OCI-LY3 (cell line): ENCODE data around the gene SDK2.

Source experiments
- H2AFZ ChIP-seq: fragments of 200-600, 300-600 bp; shearing (Covaris generic); 2 replicates; pipeline ENCODE4 v1.6.0; 2014; ENCODE audit warnings: antibody characterized with exemption, low read depth, low read length
- H3K27ac ChIP-seq: fragments of 200-600, 300-600 bp; sonication (generic); 2 replicates; pipeline ENCODE4 v1.5.1; 2014; ENCODE audit warnings: mild to moderate bottlenecking, low read length, moderate library complexity, mixed read lengths
- H3K27me3 ChIP-seq: fragments of 200-600, 300-600 bp; sonication (generic); 2 replicates; pipeline ENCODE4 v1.6.1; 2014; ENCODE audit warnings: low read depth, low read length, mixed read lengths
- H3K36me3 ChIP-seq: fragments of 200-600, 300-600 bp; sonication (generic); replicated peaks from 2 replicates; pipeline ENCODE3; 2014; ENCODE audit warnings: low read depth, low read length, mixed read lengths
- H3K4me1 ChIP-seq: fragments of 300-600, 200-600 bp; sonication (generic); 2 replicates; pipeline ENCODE4 v1.6.1; 2014; ENCODE audit warnings: low read length, mixed read lengths
- H3K4me2 ChIP-seq: fragments of 200-600, 300-600 bp; sonication (generic); 2 replicates; pipeline ENCODE4 v1.6.1; 2014; ENCODE audit warnings: low read length, mixed read lengths
- H3K4me3 ChIP-seq: fragments of 300-600, 200-600 bp; sonication (generic); 2 replicates; pipeline ENCODE4 v1.5.1; 2014; ENCODE audit warnings: antibody characterized with exemption, mild to moderate bottlenecking, low read length, moderate library complexity
- H3K79me2 ChIP-seq: fragments of 300-600, 200-600 bp; shearing (Covaris generic); 2 replicates; pipeline ENCODE4 v1.6.1; 2014; ENCODE audit warnings: mild to moderate bottlenecking, low read length, mixed read lengths
- H3K9ac ChIP-seq: fragments of 300-600, 200-600 bp; shearing (Covaris generic); 2 replicates; pipeline ENCODE4 v1.6.0; 2014; ENCODE audit warnings: mild to moderate bottlenecking, low read length, moderate library complexity
- H3K9me3 ChIP-seq: fragments of 200-600, 300-600 bp; shearing (Covaris generic); 2 replicates; pipeline ENCODE4 v1.6.1; 2014; ENCODE audit warnings: low read length, mixed read lengths; ENCODE audit not compliant: insufficient read depth
- H4K20me1 ChIP-seq: fragments of 200-600, 300-600 bp; sonication (generic); 2 replicates; pipeline ENCODE4 v1.6.1; 2016; ENCODE audit warnings: low read length, mixed read lengths; ENCODE audit not compliant: insufficient read depth
- EZH2phosphoT487 ChIP-seq: fragments of 200-600 bp; shearing (Covaris generic); IDR thresholded peaks from 2 replicates; pipeline ENCODE4 v1.6.1; 2018; ENCODE audit warnings: antibody characterized with exemption, mixed run types, low read depth
- TF ChIP-seq, protein P1 (sequence below): fragments of 200-600, 300-600 bp; sonication (generic); IDR thresholded peaks from 2 replicates; pipeline ENCODE4 v1.5.1; 2014; ENCODE audit warnings: antibody characterized with exemption, low read length, low read depth

The SDK2 gene

DNA sequence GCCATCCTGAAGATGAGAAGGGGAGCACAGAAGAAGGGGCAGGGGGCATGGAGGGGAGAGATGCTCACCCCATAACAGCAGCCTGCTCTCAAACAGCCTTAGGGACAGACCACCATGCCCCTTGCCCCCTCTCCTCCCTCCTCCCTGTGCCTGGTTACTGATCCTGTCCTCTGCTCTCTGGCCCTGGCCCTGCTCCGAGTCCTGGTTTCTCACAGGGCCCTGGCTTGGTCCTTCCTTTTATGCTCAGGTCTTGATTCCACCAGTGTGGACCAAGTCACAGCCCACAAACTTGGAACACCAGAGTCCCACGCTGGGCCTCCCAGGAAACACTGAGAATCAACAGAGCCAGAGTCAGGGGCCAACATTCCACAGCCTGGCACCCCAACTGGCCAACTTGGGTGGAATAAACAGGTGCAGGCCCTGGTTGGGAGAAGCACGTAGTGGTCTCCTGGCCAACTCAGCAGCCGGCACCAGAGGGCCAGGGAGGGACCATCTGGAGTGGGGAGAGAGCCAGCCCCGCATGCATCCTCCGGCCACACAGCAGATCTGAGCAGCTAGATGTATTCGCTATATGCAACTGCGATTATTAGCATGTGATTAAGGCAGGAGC, 287.6 kb downstream of the SDK2 start:
- H3K36me3 ChIP-seq = no peaks in the 10 kb centered on the region
- no peaks in the 10 kb centered on the region for H3K4me1 ChIP-seq
- TF ChIP-seq, protein P1, sequence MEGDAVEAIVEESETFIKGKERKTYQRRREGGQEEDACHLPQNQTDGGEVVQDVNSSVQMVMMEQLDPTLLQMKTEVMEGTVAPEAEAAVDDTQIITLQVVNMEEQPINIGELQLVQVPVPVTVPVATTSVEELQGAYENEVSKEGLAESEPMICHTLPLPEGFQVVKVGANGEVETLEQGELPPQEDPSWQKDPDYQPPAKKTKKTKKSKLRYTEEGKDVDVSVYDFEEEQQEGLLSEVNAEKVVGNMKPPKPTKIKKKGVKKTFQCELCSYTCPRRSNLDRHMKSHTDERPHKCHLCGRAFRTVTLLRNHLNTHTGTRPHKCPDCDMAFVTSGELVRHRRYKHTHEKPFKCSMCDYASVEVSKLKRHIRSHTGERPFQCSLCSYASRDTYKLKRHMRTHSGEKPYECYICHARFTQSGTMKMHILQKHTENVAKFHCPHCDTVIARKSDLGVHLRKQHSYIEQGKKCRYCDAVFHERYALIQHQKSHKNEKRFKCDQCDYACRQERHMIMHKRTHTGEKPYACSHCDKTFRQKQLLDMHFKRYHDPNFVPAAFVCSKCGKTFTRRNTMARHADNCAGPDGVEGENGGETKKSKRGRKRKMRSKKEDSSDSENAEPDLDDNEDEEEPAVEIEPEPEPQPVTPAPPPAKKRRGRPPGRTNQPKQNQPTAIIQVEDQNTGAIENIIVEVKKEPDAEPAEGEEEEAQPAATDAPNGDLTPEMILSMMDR = no peak
- TF ChIP-seq EZH2phosphoT487 = no peak
- H3K27ac ChIP-seq = no peak overlapping the region
- no peaks in the 10 kb centered on the region for H4K20me1 ChIP-seq
- no peak overlapping the region for H3K4me2 ChIP-seq
- H3K4me3 ChIP-seq = no peak overlapping the region
- no peaks in the 10 kb centered on the region for H3K79me2 ChIP-seq
- H3K9ac ChIP-seq = no peak overlapping the region
- no peaks in the 10 kb centered on the region for H3K9me3 ChIP-seq
- no peak overlapping the region for H2AFZ ChIP-seq
- peaks cover 22% of the 10 kb centered on the region for H3K27me3 ChIP-seq

DNA sequence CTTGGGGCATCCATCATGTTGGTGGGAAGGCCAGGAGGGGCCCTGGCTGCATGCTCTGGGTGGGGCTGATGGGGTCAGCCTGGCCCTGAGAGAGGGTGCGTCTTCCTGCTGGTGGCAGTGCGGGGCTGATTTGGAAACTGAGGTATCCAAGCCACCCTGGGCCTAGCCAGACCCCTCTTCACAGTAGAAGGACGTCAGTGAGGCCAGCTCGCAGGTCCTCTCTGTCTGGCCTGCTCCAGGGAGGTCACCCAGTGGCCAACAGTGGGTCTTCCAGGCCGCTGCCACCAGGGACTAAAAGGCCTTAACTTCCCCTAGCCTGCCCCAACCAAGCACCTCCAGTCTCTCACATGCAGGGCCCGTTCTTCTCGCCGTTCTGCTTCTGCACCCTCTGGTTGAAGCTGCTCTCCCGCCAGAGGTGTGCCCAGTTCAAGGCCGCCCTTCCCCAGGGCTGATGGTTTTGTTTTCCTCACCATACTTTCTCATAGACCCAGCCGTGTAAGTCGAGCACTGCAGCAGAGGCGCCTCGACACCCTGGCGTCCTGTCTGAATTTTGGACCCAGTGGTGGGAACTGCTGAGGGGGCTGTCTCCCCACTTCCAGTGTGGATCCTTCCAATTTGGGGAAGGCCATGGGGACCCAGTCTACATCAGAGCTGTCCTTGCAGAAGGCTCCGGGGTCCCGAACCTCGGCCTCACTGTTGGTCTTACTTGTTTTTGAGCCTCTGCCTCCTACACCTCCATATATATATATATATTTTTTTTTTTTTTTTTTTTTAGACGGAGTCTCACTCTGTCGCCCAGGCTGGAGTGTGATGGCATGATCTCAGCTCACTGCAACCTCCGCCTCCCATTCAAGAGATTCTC, 289.6 kb downstream of the SDK2 start:
- H3K9me3 ChIP-seq = no peaks in the 10 kb centered on the region
- no peaks in the 10 kb centered on the region for H4K20me1 ChIP-seq
- no peak overlapping the region for H3K27ac ChIP-seq
- H2AFZ ChIP-seq = no peak overlapping the region
- H3K4me3 ChIP-seq = no peak overlapping the region
- H3K36me3 ChIP-seq = no peaks in the 10 kb centered on the region
- H3K27me3 ChIP-seq = peaks cover 14% of the 10 kb centered on the region
- no peak for TF ChIP-seq EZH2phosphoT487
- TF ChIP-seq, protein P1 = no peak
- H3K4me1 ChIP-seq = no peaks in the 10 kb centered on the region
- H3K9ac ChIP-seq = no peak overlapping the region
- H3K4me2 ChIP-seq = no peak overlapping the region
- H3K79me2 ChIP-seq = no peaks in the 10 kb centered on the region

DNA sequence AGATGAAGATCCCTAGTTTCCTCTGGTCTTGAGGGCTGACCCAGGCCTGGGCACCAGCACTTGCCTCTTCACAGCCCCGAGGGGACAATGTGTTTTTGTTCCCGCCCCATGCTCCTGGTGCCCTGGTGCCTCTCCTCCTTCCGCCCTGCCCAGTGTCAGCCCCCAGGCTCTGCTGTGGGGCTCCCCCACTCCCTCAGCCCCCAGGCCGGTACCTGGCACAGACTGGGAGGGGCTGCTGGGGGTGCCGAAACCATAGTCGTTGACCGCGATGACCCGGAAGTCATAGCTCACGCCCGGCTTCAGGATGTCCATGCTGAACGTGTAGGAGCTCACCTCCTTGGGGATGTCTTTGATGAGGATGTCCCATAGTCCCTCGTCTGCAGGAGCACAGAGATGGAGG, 292.0 kb downstream of the SDK2 start:
- Histone ChIP-seq H3K27me3 (0 out of 2 replicates have a peak, but pooled peaks cover 1% of the 10 kb centered on the region), H2AFZ (no peak overlapping the region), H3K4me1 (no peaks in the 10 kb centered on the region), H3K36me3 (no peaks in the 10 kb centered on the region), H3K9ac (no peak overlapping the region), H4K20me1 (no peaks in the 10 kb centered on the region), H3K4me3 (no peak overlapping the region), H3K79me2 (no peaks in the 10 kb centered on the region), H3K4me2 (no peak overlapping the region), H3K27ac (no peak overlapping the region), H3K9me3 (no peaks in the 10 kb centered on the region)
- TF ChIP-seq EZH2phosphoT487 = no peak
- TF ChIP-seq, protein P1 = no peak

DNA sequence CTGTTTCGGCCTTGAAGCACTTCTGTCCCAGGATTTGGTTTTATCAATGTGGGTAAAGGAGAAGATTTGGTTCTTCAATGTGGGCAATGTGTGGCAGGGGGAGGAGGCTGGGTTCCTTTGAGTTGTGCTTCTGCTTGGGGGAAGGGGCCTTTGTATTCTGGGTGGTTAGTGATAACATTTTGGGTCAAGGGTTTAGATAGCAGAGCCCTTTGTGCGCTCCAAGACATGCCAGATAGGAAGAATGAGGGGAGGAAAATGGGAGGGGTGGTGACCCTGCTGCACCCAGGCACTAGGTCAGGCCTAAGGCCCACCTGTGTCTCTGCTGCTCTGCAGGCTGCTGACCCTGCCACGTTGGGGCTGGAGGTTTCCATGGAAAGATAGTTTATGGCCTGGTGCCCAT, 292.5 kb downstream of the SDK2 start:
- H3K36me3 ChIP-seq = no peaks in the 10 kb centered on the region
- H3K4me2 ChIP-seq = no peak overlapping the region
- H3K27me3 ChIP-seq = no peaks in the 10 kb centered on the region
- H3K9me3 ChIP-seq = no peaks in the 10 kb centered on the region
- H4K20me1 ChIP-seq = no peaks in the 10 kb centered on the region
- H3K79me2 ChIP-seq = no peaks in the 10 kb centered on the region
- no peak overlapping the region for H3K4me3 ChIP-seq
- no peaks in the 10 kb centered on the region for H3K4me1 ChIP-seq
- H2AFZ ChIP-seq = no peak overlapping the region
- no peak overlapping the region for H3K9ac ChIP-seq
- no peak overlapping the region for H3K27ac ChIP-seq
- TF ChIP-seq, protein P1 = no peak
- TF ChIP-seq EZH2phosphoT487 = no peak
